Peyer's patch (tissue), 4 donors: ENCODE data around the gene NRXN3.

Experiments
- POLR2A ChIP-seq, 2 donors: fragments of 450-650 bp; IDR thresholded peaks; one replicate each; pipeline ENCODE4 v1.5.1; 2017; ENCODE audit warnings: antibody characterized with exemption in 2 of 2, mild to moderate bottlenecking in 2 of 2, moderate library complexity in 2 of 2
- TF ChIP-seq, protein P1 (sequence below), 6 experiments: fragments of 450-650 bp in 4 of 6; fragments of 200-600 bp in 2 of 6; sonication (generic) in 1 of 6; IDR thresholded peaks; one replicate each; pipeline ENCODE4 v1.5.1; 2017 to 2019; ENCODE audit warnings: antibody characterized with exemption in 6 of 6, mild to moderate bottlenecking in 3 of 6, moderate library complexity in 1 of 6

DNA sequence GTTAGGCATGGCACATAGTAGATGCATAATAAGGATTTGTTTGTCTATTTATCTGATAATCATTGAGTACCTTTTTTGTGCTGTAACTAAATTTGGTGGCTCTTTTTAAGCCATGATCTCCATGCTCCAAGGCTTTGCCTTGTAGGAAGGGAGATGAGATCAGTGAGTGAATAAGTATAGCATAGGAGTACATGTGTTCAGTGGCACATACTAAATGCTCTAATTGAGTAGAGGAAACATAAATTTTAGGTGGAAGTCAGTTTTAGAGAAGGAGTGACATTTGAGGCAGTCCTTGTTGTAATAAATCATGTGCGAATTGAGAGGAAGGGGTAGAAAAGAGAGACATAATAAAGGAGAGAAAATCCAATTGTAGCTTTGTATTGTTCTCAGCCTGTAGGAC, 482.6 kb downstream of the NRXN3 start:
- TF ChIP-seq, protein P1, sequence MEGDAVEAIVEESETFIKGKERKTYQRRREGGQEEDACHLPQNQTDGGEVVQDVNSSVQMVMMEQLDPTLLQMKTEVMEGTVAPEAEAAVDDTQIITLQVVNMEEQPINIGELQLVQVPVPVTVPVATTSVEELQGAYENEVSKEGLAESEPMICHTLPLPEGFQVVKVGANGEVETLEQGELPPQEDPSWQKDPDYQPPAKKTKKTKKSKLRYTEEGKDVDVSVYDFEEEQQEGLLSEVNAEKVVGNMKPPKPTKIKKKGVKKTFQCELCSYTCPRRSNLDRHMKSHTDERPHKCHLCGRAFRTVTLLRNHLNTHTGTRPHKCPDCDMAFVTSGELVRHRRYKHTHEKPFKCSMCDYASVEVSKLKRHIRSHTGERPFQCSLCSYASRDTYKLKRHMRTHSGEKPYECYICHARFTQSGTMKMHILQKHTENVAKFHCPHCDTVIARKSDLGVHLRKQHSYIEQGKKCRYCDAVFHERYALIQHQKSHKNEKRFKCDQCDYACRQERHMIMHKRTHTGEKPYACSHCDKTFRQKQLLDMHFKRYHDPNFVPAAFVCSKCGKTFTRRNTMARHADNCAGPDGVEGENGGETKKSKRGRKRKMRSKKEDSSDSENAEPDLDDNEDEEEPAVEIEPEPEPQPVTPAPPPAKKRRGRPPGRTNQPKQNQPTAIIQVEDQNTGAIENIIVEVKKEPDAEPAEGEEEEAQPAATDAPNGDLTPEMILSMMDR (IDR thresholded peaks at IDR 0.05) = no peak
- TF ChIP-seq POLR2A (IDR thresholded peaks at IDR 0.05) = no peak
